ENCODE data around the gene WSCD1. TPM values are rescaled to one million over a fixed set of nuclear protein-coding genes. Genes with fewer than 3 reads are reported as not detected.

WSCD1 gene
- total RNA-seq, 1 donor, result under 0.01 TPM

DNA sequence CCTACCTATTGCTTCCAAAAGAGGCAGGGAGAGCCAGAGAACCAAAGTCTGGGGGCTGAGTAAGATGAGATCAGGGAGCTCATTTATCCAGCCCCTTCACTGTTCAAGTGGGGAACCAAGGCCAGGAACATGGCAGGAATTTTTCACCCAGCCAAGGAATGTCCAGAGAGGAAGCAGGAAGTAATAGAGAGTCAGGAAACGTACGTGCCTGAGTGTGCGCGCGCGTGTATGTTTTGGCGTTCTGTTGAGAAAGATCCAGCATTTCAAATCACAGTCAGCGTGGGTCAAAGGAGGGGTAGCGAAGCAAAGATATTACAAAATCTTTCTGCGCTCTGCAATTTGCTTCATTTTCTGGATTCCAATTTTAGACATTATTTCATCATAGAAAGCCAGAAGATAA is 41.9 kb upstream of the WSCD1 start:
- H3K4me3 ChIP-seq (ENCODE audit: low read depth, low read length), result no peak overlapping the region
- DNase-seq (ENCODE audit: low read depth), result no peak
- no peak for TF ChIP-seq CTCF (IDR thresholded peaks at IDR 0.05; ENCODE audit: insufficient read depth, low read depth, low read length)

DNA sequence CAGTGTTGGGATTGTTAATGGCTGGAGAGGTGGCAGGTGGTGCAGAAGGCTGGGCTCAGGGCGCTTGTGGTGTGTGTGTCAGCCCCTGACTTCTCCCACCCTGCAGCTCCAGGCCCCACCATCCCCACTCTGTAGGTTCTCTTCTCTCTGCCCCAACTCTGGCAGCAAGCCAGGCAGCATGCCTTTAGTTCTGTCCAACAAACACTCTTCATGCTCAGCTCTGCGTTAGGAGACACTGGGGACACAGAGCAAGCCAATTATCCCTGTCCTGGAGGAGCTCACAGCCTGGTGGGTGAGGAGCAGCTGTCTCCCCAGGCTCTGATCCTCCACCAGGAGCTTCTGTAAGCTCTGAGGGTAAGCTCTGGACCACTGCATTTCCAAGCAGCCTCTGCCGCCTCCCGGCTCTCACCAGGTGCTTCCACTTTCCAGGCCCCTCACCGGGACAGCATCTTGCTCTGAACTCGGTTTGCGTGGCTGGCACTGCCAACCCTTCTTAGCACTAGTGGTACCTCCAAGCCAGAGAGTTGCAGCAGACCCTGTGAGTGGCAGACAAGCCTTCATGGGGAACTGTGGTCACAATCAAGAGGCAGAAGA is 34.3 kb upstream of the WSCD1 start:
- TF ChIP-seq CTCF (IDR thresholded peaks at IDR 0.05; ENCODE audit: insufficient read depth, low read depth, low read length), result no peak
- no peak for DNase-seq (ENCODE audit: low read depth)
- H3K4me3 ChIP-seq (ENCODE audit: low read depth, low read length), result no peak overlapping the region

DNA sequence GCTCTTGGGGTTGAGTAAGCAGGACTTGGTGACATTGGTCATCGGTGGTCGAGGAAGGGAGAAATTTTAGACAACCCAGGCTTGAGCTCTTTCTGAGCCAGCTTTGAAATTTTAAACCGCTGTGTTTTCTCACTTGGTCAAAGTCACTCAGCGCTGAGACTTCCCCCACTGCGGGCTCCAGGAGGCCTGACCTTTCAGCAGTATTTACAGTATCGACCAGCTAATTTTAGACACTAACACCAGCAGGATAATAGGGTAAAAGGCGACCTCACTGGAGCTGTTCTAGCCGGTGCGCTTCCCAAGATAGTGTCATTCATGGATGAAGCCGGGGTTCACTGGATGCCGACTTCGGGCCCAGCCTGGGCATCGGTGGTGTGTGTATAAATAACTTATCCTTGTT is 29.7 kb upstream of the WSCD1 start:
- DNase-seq (ENCODE audit: low read depth), result no peak
- no peak for TF ChIP-seq CTCF (IDR thresholded peaks at IDR 0.05; ENCODE audit: insufficient read depth, low read depth, low read length)
- H3K4me3 ChIP-seq (ENCODE audit: low read depth, low read length), result no peak overlapping the region

GRCh38 chr17:6041246-6041645 is 28.9 kb upstream of the WSCD1 start:
- no peak for TF ChIP-seq CTCF (IDR thresholded peaks at IDR 0.05; ENCODE audit: insufficient read depth, low read depth, low read length)
- DNase-seq (ENCODE audit: low read depth), result no peak
- no peak overlapping the region for H3K4me3 ChIP-seq (ENCODE audit: low read depth, low read length)

- no peak overlapping the region for H3K4me3 ChIP-seq (ENCODE audit: low read depth, low read length)
- no peak for DNase-seq (ENCODE audit: low read depth)
- no peak for TF ChIP-seq CTCF (IDR thresholded peaks at IDR 0.05; ENCODE audit: insufficient read depth, low read depth, low read length)
Measured at GRCh38 chr17:6043405-6043804, 26.8 kb upstream of the WSCD1 start.

GRCh38 chr17:6044261-6044660 is 25.9 kb upstream of the WSCD1 start:
- DNase-seq (ENCODE audit: low read depth), result no peak
- no peak overlapping the region for H3K4me3 ChIP-seq (ENCODE audit: low read depth, low read length)

More at GRCh38 chr17:6044261-6044660, 25.9 kb upstream of the WSCD1 start:
- TF ChIP-seq CTCF (IDR thresholded peaks at IDR 0.05; ENCODE audit: insufficient read depth, low read depth, low read length), result no peak

Data from fibroblast of villous mesenchyme (primary cell).